Prostate gland (tissue), 2 donors: ENCODE results near the gene IL1RAPL1. TPM values are rescaled to one million over a fixed set of nuclear protein-coding genes. Genes with fewer than 3 reads are reported as not detected.

Experiments used
- DNase-seq: peaks from one replicate; pipeline ENCODE4 v3.0.0-alpha.2; 2019; ENCODE audit warnings: low spot score
- H3K27ac ChIP-seq, 2 donors: fragments of 200-600 bp; sonication (generic); 2 replicates each; pipeline ENCODE4 v1.5.1; 2017 to 2019
- H3K27me3 ChIP-seq: fragments of 200-600 bp; sonication (generic); replicated peaks from 2 replicates; pipeline ENCODE4 v1.5.1; 2019; ENCODE audit not compliant: insufficient read depth
- H3K36me3 ChIP-seq, 2 donors: fragments of 200-600 bp; sonication (generic); 1 replicate in 1 of 2; 2 replicates in 1 of 2; pipeline versions ENCODE4 v1.5.1 to v1.8.1; 2017 to 2019
- H3K4me1 ChIP-seq: fragments of 200-600 bp; sonication (generic); replicated peaks from 2 replicates; pipeline ENCODE4 v1.5.1; 2019
- H3K4me3 ChIP-seq, 2 donors: fragments of 200-600 bp; sonication (generic); 2 replicates each; pipeline ENCODE4 v1.5.1; 2017 to 2019
- H3K9me3 ChIP-seq: fragments of 200-600 bp; sonication (generic); 2 replicates; pipeline ENCODE4 v1.5.1; 2017
- POLR2A ChIP-seq: fragments of 450-650 bp; IDR thresholded peaks from one replicate; pipeline ENCODE4 v1.6.1; 2016; ENCODE audit warnings: antibody characterized with exemption, mild to moderate bottlenecking
- POLR2AphosphoS5 ChIP-seq: sonication (generic); formaldehyde crosslinking; IDR thresholded peaks from one replicate; pipeline ENCODE4 v1.6.1; 2017; ENCODE audit warnings: antibody characterized with exemption
- WGBS: methylation state at CpG from one replicate; pipeline ENCODE4 v1.1.5; 2018; 5-methylcytosine and 5-hydroxymethylcytosine counted together
- intact Hi-C: fragments of 100-400 bp; cut with DNase I; formaldehyde crosslinking; loops from one replicate; pipeline ENCODE4 v1.14.2; 2022
- total RNA-seq, 2 donors: library from RNA; depleted of rRNA; stranded (reverse); fragments of >200 nt; gene quantifications; one replicate each; pipeline ENCODE4 v1.1.0, GENCODE V29; 2016
- TF ChIP-seq, protein P1 (sequence below), 4 experiments: fragments of 200-600 bp in 2 of 4; fragments of 450-650 bp in 2 of 4; sonication (generic) in 2 of 4; IDR thresholded peaks; 1 replicate in 3 of 4; 2 replicates in 1 of 4; pipeline ENCODE4 v1.5.1; 2016 to 2019; ENCODE audit warnings: antibody characterized with exemption in 4 of 4, mild to moderate bottlenecking in 2 of 4, moderate library complexity in 2 of 4

The IL1RAPL1 gene
- total RNA-seq, 2 donors from 2014 or later = 0.23 TPM

DNA sequence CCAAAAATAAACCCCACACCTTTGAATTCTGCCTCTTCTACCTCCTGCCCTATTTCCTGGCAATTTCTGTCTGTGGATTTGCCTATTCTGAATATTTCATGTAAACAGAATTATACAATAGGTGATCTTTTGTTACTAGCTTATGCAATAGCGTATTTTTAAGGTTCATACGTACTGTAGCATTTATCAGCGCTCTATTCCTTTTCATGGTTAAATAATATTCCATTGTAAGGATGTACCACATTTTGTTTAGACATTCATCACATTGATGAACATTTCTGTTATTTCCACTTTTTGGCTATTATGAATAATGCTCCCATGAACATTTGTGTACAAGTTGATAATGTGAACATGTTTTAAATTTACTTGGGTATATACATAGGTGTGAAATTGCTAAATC is 847.7 kb downstream of the IL1RAPL1 start:
- H3K27me3 ChIP-seq = no peaks in the 10 kb centered on the region
- TF ChIP-seq POLR2AphosphoS5 (no peak), POLR2A (no peak)
- TF ChIP-seq, protein P1, sequence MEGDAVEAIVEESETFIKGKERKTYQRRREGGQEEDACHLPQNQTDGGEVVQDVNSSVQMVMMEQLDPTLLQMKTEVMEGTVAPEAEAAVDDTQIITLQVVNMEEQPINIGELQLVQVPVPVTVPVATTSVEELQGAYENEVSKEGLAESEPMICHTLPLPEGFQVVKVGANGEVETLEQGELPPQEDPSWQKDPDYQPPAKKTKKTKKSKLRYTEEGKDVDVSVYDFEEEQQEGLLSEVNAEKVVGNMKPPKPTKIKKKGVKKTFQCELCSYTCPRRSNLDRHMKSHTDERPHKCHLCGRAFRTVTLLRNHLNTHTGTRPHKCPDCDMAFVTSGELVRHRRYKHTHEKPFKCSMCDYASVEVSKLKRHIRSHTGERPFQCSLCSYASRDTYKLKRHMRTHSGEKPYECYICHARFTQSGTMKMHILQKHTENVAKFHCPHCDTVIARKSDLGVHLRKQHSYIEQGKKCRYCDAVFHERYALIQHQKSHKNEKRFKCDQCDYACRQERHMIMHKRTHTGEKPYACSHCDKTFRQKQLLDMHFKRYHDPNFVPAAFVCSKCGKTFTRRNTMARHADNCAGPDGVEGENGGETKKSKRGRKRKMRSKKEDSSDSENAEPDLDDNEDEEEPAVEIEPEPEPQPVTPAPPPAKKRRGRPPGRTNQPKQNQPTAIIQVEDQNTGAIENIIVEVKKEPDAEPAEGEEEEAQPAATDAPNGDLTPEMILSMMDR (IDR thresholded peaks at IDR 0.05) = no peak
- H3K36me3 ChIP-seq = no peaks in the 10 kb centered on the region
- intact Hi-C loops = no loop called here
- WGBS = 97% methylated on average over 3 of the region's 3 CpGs
- H3K4me1 ChIP-seq = no peaks in the 10 kb centered on the region
- H3K27ac ChIP-seq = no peak overlapping the region
- H3K4me3 ChIP-seq = no peak overlapping the region
- H3K9me3 ChIP-seq = no peaks in the 10 kb centered on the region
- DNase-seq = no peak

DNA sequence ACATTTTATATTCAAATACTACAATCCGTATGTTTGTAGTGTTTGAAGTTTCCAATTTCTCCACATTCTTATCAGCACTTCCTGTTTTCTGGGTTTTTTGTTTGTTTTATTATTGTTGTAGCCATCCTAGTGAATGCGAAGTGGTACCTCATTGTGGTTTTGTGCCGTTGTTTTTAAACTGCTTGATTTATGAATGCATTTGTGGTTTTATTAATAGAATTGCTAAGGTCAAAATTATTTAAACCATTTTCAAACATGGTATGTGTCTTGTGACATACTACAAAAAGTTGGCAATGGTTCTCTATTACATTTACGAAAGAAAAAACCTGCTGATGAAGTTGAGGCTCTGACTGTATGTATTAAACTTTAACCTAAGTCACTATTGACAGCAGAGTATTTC is 848.1 kb downstream of the IL1RAPL1 start:
- Histone ChIP-seq H3K27ac (no peak overlapping the region), H3K4me1 (no peaks in the 10 kb centered on the region), H3K9me3 (no peaks in the 10 kb centered on the region), H3K4me3 (no peak overlapping the region), H3K36me3 (no peaks in the 10 kb centered on the region), H3K27me3 (no peaks in the 10 kb centered on the region)
- TF ChIP-seq POLR2AphosphoS5 (no peak), POLR2A (no peak)
- TF ChIP-seq, protein P1 (IDR thresholded peaks at IDR 0.05) = no peak
- intact Hi-C loops = no loop called here
- 69% methylated on average over 4 of the region's 4 CpGs for WGBS
- no peak for DNase-seq

GRCh38 chrX:29447867-29448266 is 860.6 kb downstream of the IL1RAPL1 start:
- TF ChIP-seq, protein P1 (IDR thresholded peaks at IDR 0.05) = no peak
- no peak for TF ChIP-seq POLR2A
- no peak for TF ChIP-seq POLR2AphosphoS5
- 97% methylated on average over 2 of the region's 2 CpGs for WGBS
- H3K4me1 ChIP-seq = no peaks in the 10 kb centered on the region
- H3K9me3 ChIP-seq = no peaks in the 10 kb centered on the region
- intact Hi-C loops = no loop called here
- no peaks in the 10 kb centered on the region for H3K36me3 ChIP-seq
- DNase-seq = no peak
- H3K4me3 ChIP-seq = no peak overlapping the region
- no peak overlapping the region for H3K27ac ChIP-seq
- H3K27me3 ChIP-seq = no peaks in the 10 kb centered on the region

GRCh38 chrX:29453333-29453732 is 866.1 kb downstream of the IL1RAPL1 start:
- Histone ChIP-seq H3K9me3 (no peaks in the 10 kb centered on the region), H3K4me1 (no peaks in the 10 kb centered on the region), H3K36me3 (no peaks in the 10 kb centered on the region), H3K27me3 (no peaks in the 10 kb centered on the region), H3K4me3 (no peak overlapping the region), H3K27ac (no peak overlapping the region)
- TF ChIP-seq POLR2AphosphoS5 (no peak), POLR2A (no peak)
- TF ChIP-seq, protein P1 (IDR thresholded peaks at IDR 0.05) = no peak
- WGBS = 82% methylated on average over 5 of the region's 5 CpGs
- intact Hi-C loops = no loop called here
- DNase-seq = no peak

DNA sequence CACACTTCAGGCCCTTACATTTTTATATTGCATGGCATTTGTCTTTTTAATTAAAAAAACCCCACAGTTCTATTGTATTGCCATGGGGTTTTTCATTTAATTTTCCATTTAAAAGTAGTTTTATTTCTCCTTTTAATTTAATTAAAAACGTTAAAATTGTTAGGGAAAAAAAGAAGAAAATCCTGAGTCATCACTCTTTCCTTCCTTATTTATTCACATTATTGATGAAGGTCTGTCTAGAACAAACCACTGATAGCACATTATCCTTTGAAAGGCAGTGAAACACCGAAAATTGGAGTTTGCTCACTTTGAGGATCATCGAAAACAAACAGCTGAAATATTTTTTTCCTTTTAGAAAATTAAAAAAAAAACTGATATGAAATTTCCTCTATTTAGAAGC is 868.5 kb downstream of the IL1RAPL1 start:
- no peaks in the 10 kb centered on the region for H3K9me3 ChIP-seq
- no peak overlapping the region for H3K4me3 ChIP-seq
- 78% methylated on average over 3 of the region's 3 CpGs for WGBS
- no peaks in the 10 kb centered on the region for H3K27me3 ChIP-seq
- H3K27ac ChIP-seq = no peak overlapping the region
- no peak for DNase-seq
- no peak for TF ChIP-seq POLR2A
- TF ChIP-seq, protein P1 (IDR thresholded peaks at IDR 0.05) = no peak
- no peak for TF ChIP-seq POLR2AphosphoS5
- H3K36me3 ChIP-seq = no peaks in the 10 kb centered on the region
- no peaks in the 10 kb centered on the region for H3K4me1 ChIP-seq
- intact Hi-C loops = no loop called here
